HEK293 (cell line): ENCODE results near the gene TBXA2R.

ENCODE experiments used
- CTCF ChIA-PET: fragments of 350-600 bp; formaldehyde crosslinking; extraction: SDS; loops from one replicate; lab custom pipeline; 2021; ENCODE audit warnings: antibody characterized with exemption; lab: Yijun Ruan, JAX
- POLR2A ChIA-PET: fragments of 300-600 bp; formaldehyde crosslinking; extraction: SDS; loops from one replicate; lab custom pipeline; 2020; ENCODE audit warnings: antibody characterized with exemption, inconsistent platforms; lab: Yijun Ruan, JAX
- H3K27ac ChIP-seq: fragments of 200-500 bp; sonication (Bioruptor generic); 2 replicates; pipeline ENCODE4 v1.5.1; 2014; ENCODE audit warnings: low read depth, low read length, control low read depth, inconsistent platforms; ENCODE audit errors: extremely low read depth
- H3K36me3 ChIP-seq, 2 experiments: fragments of 200-500 bp in 1 of 2; sonication (Bioruptor generic) in 1 of 2; 1 replicate in 1 of 2; 2 replicates in 1 of 2; pipeline ENCODE4 v1.5.1; 2014 to 2017; ENCODE audit warnings: inconsistent platforms in 2 of 2, low read length in 2 of 2; ENCODE audit not compliant: control insufficient read depth in 2 of 2, insufficient read depth in 1 of 2
- H3K4me1 ChIP-seq: fragments of 200-500 bp; sonication (Bioruptor generic); 2 replicates; pipeline ENCODE4 v1.5.1; 2014; ENCODE audit warnings: mild to moderate bottlenecking, low read length, inconsistent platforms; ENCODE audit not compliant: control insufficient read depth, insufficient read depth
- H3K4me3 ChIP-seq: 2 replicates; pipeline ENCODE4 v1.5.1; 2011; ENCODE audit warnings: low read depth, mild to moderate bottlenecking, control low read depth, low read length, moderate library complexity
- H3K9me3 ChIP-seq: fragments of 200-500 bp; sonication (Bioruptor generic); 2 replicates; pipeline ENCODE4 v1.5.1; 2014; ENCODE audit warnings: low read depth, low read length, inconsistent platforms; ENCODE audit not compliant: control insufficient read depth, insufficient read depth
- GLI2 ChIP-seq: fragments of 450-650 bp; formaldehyde crosslinking; IDR thresholded peaks from 2 replicates; pipeline ENCODE4; 2017; ENCODE audit warnings: missing biosample characterization, missing genetic modification characterization, low read depth, borderline replicate concordance
- HOXD13 ChIP-seq: sonication (generic); formaldehyde crosslinking; IDR thresholded peaks from 2 replicates; pipeline ENCODE4 v1.8.0; 2022; ENCODE audit warnings: missing genetic modification reagents, borderline replicate concordance
- KLF16 ChIP-seq: fragments of 450-650 bp; formaldehyde crosslinking; IDR thresholded peaks from 2 replicates; pipeline ENCODE4 v1.5.1; 2017; ENCODE audit warnings: missing biosample characterization, missing genetic modification characterization
- KLF17 ChIP-seq: fragments of 450-650 bp; formaldehyde crosslinking; IDR thresholded peaks from 2 replicates; pipeline ENCODE4 v1.5.1; 2016; ENCODE audit warnings: missing biosample characterization, missing genetic modification characterization
- KLF8 ChIP-seq: fragments of 450-650 bp; formaldehyde crosslinking; IDR thresholded peaks from 2 replicates; pipeline ENCODE4 v1.5.1; 2016; ENCODE audit warnings: missing biosample characterization, missing genetic modification characterization
- PRDM4 ChIP-seq: fragments of 450-650 bp; formaldehyde crosslinking; IDR thresholded peaks from 2 replicates; pipeline ENCODE4 v1.5.1; 2017; ENCODE audit warnings: missing biosample characterization, missing genetic modification characterization
- ZBTB20 ChIP-seq: fragments of 450-650 bp; formaldehyde crosslinking; IDR thresholded peaks from 2 replicates; pipeline ENCODE4 v1.5.1; 2016; ENCODE audit warnings: missing biosample characterization, missing genetic modification characterization
- ZFP37 ChIP-seq: fragments of 450-650 bp; formaldehyde crosslinking; IDR thresholded peaks from 2 replicates; pipeline ENCODE4 v1.5.1; 2016; ENCODE audit warnings: missing biosample characterization, missing genetic modification characterization
- ZNF10 ChIP-seq: fragments of 450-650 bp; formaldehyde crosslinking; IDR thresholded peaks from 2 replicates; pipeline ENCODE4 v1.5.1; 2017; ENCODE audit warnings: missing biosample characterization, missing genetic modification characterization
- ZNF114 ChIP-seq: fragments of 450-650 bp; formaldehyde crosslinking; IDR thresholded peaks from 2 replicates; pipeline ENCODE4 v1.5.0; 2017; ENCODE audit warnings: missing biosample characterization, missing genetic modification characterization
- ZNF133 ChIP-seq: fragments of 450-650 bp; formaldehyde crosslinking; IDR thresholded peaks from 2 replicates; pipeline ENCODE4 v1.5.1; 2016; ENCODE audit warnings: missing biosample characterization, missing genetic modification characterization
- ZNF155 ChIP-seq: fragments of 450-650 bp; formaldehyde crosslinking; IDR thresholded peaks from 2 replicates; pipeline ENCODE4 v1.5.1; 2016; ENCODE audit warnings: missing biosample characterization, missing genetic modification characterization
- ZNF19 ChIP-seq: fragments of 450-650 bp; formaldehyde crosslinking; IDR thresholded peaks from 2 replicates; pipeline ENCODE4; 2016; ENCODE audit warnings: missing biosample characterization, missing genetic modification characterization, low read depth
- ZNF2 ChIP-seq: fragments of 450-650 bp; formaldehyde crosslinking; IDR thresholded peaks from 2 replicates; pipeline ENCODE4 v1.5.1; 2016; ENCODE audit warnings: missing biosample characterization, missing genetic modification characterization
- ZNF202 ChIP-seq: fragments of 450-650 bp; formaldehyde crosslinking; IDR thresholded peaks from 2 replicates; pipeline ENCODE4 v1.5.1; 2016; ENCODE audit warnings: missing biosample characterization, missing genetic modification characterization, borderline replicate concordance
- ZNF23 ChIP-seq: fragments of 450-650 bp; formaldehyde crosslinking; IDR thresholded peaks from 2 replicates; pipeline ENCODE4 v1.5.1; 2016; ENCODE audit warnings: missing biosample characterization, missing genetic modification characterization, borderline replicate concordance
- ZNF350 ChIP-seq: fragments of 450-650 bp; formaldehyde crosslinking; IDR thresholded peaks from 2 replicates; pipeline ENCODE4 v1.5.0; 2017; ENCODE audit warnings: missing biosample characterization, mild to moderate bottlenecking, missing genetic modification characterization
- ZNF354C ChIP-seq: fragments of 450-650 bp; formaldehyde crosslinking; IDR thresholded peaks from 2 replicates; pipeline ENCODE4 v1.5.1; 2016; ENCODE audit warnings: missing biosample characterization, missing genetic modification characterization, low read depth, borderline replicate concordance
- ZNF521 ChIP-seq: fragments of 450-650 bp; formaldehyde crosslinking; IDR thresholded peaks from 2 replicates; pipeline ENCODE4 v1.5.1; 2017; ENCODE audit warnings: missing biosample characterization, mild to moderate bottlenecking, missing genetic modification characterization
- ZNF560 ChIP-seq: fragments of 450-650 bp; formaldehyde crosslinking; IDR thresholded peaks from 2 replicates; pipeline ENCODE4 v1.5.1; 2017; ENCODE audit warnings: missing biosample characterization, missing genetic modification characterization, borderline replicate concordance
- ZNF561 ChIP-seq: fragments of 450-650 bp; IDR thresholded peaks from 2 replicates; pipeline ENCODE4 v1.5.1; 2018; ENCODE audit warnings: missing biosample characterization, missing genetic modification characterization, borderline replicate concordance
- ZNF623 ChIP-seq: fragments of 450-650 bp; formaldehyde crosslinking; IDR thresholded peaks from 2 replicates; pipeline ENCODE4 v1.5.1; 2016; ENCODE audit warnings: missing biosample characterization, missing genetic modification characterization
- ZNF704 ChIP-seq: fragments of 450-650 bp; formaldehyde crosslinking; IDR thresholded peaks from 2 replicates; pipeline ENCODE4 v1.5.1; 2016; ENCODE audit warnings: missing biosample characterization, missing genetic modification characterization
- ZNF776 ChIP-seq: fragments of 450-650 bp; formaldehyde crosslinking; IDR thresholded peaks from 2 replicates; pipeline ENCODE4 v1.5.0; 2017; ENCODE audit warnings: missing biosample characterization, missing genetic modification characterization, borderline replicate concordance
- ZNF785 ChIP-seq: fragments of 450-650 bp; formaldehyde crosslinking; IDR thresholded peaks from 2 replicates; pipeline ENCODE4 v1.5.1; 2016; ENCODE audit warnings: missing biosample characterization, missing genetic modification characterization
- ZSCAN30 ChIP-seq: fragments of 450-650 bp; IDR thresholded peaks from 2 replicates; pipeline ENCODE4 v1.5.1; 2018; ENCODE audit warnings: missing biosample characterization, mild to moderate bottlenecking, missing genetic modification characterization, moderate library complexity
- TF ChIP-seq, protein P1 (sequence below): fragments of 450-650 bp; formaldehyde crosslinking; IDR thresholded peaks from 2 replicates; pipeline ENCODE4 v1.5.1; 2017; ENCODE audit warnings: missing biosample characterization, missing genetic modification characterization

TBXA2R gene

DNA sequence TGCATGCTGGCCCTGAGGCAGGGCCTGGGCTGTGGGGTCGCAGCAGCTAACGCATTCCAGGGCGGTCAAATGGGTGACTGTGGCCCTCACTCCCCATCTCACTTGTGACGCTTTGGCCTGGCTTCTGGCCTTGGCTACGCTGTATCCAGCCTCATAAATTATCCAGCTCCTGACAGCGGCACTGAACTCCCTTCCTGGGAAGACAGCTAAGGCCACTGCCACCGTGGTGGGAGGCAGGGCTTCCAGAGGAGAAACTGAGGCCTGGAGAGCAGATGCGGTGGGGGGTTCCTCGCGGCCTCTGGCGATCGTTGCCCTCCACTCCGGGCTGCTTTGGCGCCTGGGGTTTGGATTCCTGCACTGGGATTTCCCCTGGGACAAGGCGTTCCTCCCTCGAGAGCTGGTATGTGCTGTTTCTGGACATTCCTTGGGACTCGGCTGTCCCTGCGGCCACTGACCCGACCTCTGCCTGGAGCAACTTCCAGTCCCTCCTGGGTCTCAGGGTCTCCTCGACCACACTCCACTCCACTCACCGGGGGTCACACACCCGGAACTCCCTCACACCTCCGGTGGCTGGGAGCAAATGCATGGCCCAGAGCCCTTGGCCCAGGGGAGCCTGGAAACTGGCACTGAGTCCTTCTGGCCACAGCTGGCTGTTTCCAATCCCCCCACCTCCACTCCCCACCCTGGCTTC lies 3.4 kb downstream of the TBXA2R start:
- no peak overlapping the region for H3K27ac ChIP-seq
- no peaks in the 10 kb centered on the region; a peak in 1 of 3 replicates for H3K36me3 ChIP-seq
- ChIA-PET POLR2A (no interaction called here), CTCF (interaction anchor here (0.6 kb wide), 1 partner anchor 14 kb away, joined by 3 read pairs; no protein-coding TSS in a partner anchor)
- peaks cover 3% of the 10 kb centered on the region; the same call in 1 of the 2 replicates for H3K4me1 ChIP-seq
- TF ChIP-seq ZNF23 (tag by site-specific recombination) (no peak), KLF17 (tag by site-specific recombination) (no peak), ZNF354C (tag by site-specific recombination) (no peak), ZNF2 (no peak), ZBTB20 (tag by site-specific recombination) (no peak), KLF16 (tag by site-specific recombination) (no peak), HOXD13 (CRISPR knock-in tag) (no peak), ZNF133 (no peak), GLI2 (tag by site-specific recombination) (no peak), ZNF19 (tag by site-specific recombination) (no peak), ZNF560 (tag by site-specific recombination) (no peak), ZNF561 (no peak), ZNF785 (no peak), ZNF776 (no peak), ZNF350 (no peak), KLF8 (tag by site-specific recombination) (peak; percentile 12; the same call in 1 of the 2 replicates), ZNF10 (no peak), PRDM4 (tag by site-specific recombination) (peak; percentile 100), ZFP37 (tag by site-specific recombination) (no peak), ZNF623 (tag by site-specific recombination) (peak; percentile 28; the same call in 1 of the 2 replicates), ZNF521 (no peak), ZSCAN30 (tag by site-specific recombination) (no peak), ZNF155 (tag by site-specific recombination) (no peak), ZNF704 (tag by site-specific recombination) (no peak), ZNF202 (tag by site-specific recombination) (no peak), ZNF114 (tag by site-specific recombination) (no peak)
- TF ChIP-seq, protein P1, sequence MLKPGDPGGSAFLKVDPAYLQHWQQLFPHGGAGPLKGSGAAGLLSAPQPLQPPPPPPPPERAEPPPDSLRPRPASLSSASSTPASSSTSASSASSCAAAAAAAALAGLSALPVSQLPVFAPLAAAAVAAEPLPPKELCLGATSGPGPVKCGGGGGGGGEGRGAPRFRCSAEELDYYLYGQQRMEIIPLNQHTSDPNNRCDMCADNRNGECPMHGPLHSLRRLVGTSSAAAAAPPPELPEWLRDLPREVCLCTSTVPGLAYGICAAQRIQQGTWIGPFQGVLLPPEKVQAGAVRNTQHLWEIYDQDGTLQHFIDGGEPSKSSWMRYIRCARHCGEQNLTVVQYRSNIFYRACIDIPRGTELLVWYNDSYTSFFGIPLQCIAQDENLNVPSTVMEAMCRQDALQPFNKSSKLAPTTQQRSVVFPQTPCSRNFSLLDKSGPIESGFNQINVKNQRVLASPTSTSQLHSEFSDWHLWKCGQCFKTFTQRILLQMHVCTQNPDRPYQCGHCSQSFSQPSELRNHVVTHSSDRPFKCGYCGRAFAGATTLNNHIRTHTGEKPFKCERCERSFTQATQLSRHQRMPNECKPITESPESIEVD (tag by site-specific recombination) = no peak
- no peak overlapping the region for H3K4me3 ChIP-seq
- no peaks in the 10 kb centered on the region for H3K9me3 ChIP-seq
